Measurements from ENCODE around the gene NACC2.

The NACC2 gene

GRCh38 chr9:136020206-136020605 is 74.9 kb downstream of the NACC2 start:
- DNase-seq, result no peak

- no peak for DNase-seq
Measured at GRCh38 chr9:136019681-136020060, 75.4 kb downstream of the NACC2 start.

- DNase-seq, result no peak
Measured at GRCh38 chr9:136019041-136019680, 75.9 kb downstream of the NACC2 start.

- no peak for DNase-seq
Measured at GRCh38 chr9:136018257-136019031, 76.6 kb downstream of the NACC2 start.

- DNase-seq, result no peak
Measured at GRCh38 chr9:136017289-136018190, 77.5 kb downstream of the NACC2 start.

- DNase-seq, result no peak
Measured at GRCh38 chr9:136016572-136017288, 78.4 kb downstream of the NACC2 start.

- no peak for DNase-seq
Measured at GRCh38 chr9:136015656-136016571, 79.2 kb downstream of the NACC2 start.

GRCh38 chr9:136014924-136015633 is 80.0 kb downstream of the NACC2 start:
- DNase-seq, result no peak

- DNase-seq, result no peak
Measured at GRCh38 chr9:136014147-136014923, 80.8 kb downstream of the NACC2 start.

GRCh38 chr9:136013524-136014034 is 81.5 kb downstream of the NACC2 start:
- no peak for DNase-seq

GRCh38 chr9:136013116-136013515 is 82.0 kb downstream of the NACC2 start:
- no peak for DNase-seq

- no peak for DNase-seq
Measured at GRCh38 chr9:136012651-136013050, 82.4 kb downstream of the NACC2 start.

GRCh38 chr9:136011703-136012496 is 83.2 kb downstream of the NACC2 start:
- no peak for DNase-seq

GRCh38 chr9:136011376-136011702 is 83.8 kb downstream of the NACC2 start:
- DNase-seq, result no peak

GRCh38 chr9:136010615-136011361 is 84.3 kb downstream of the NACC2 start:
- no peak for DNase-seq

GRCh38 chr9:136010176-136010575 is 84.9 kb downstream of the NACC2 start:
- DNase-seq, result no peak

- DNase-seq, result no peak
Measured at GRCh38 chr9:136009516-136009915, 85.6 kb downstream of the NACC2 start.

GRCh38 chr9:136008693-136008997 is 86.4 kb downstream of the NACC2 start:
- no peak for DNase-seq

Data from NCI-H1105 treated with DMSO at 0.1 percent for 48 hours (cell line).